SU-DHL-6 (cell line): Measurements from ENCODE around the gene NEAT1.

ENCODE experiments used
- EZH2phosphoT487 ChIP-seq: fragments of 200-600 bp; sonication (generic), shearing (Covaris generic); conservative IDR thresholded peaks from 2 replicates; pipeline ENCODE4 v1.6.1; 2018; ENCODE audit warnings: mild to moderate bottlenecking, antibody characterized with exemption, low read length, moderate library complexity, mixed read lengths
- TF ChIP-seq, protein P1 (sequence below): fragments of 200-600 bp; sonication (generic); IDR thresholded peaks from one replicate; pipeline ENCODE4 v1.5.1; 2017; ENCODE audit warnings: antibody characterized with exemption, mild to moderate bottlenecking, low read length, moderate library complexity; ENCODE audit not compliant: insufficient read depth, poor library complexity, severe bottlenecking

GRCh38 chr11:65390996-65391395 is 31.6 kb upstream of the NEAT1 start:
- TF ChIP-seq, protein P1, sequence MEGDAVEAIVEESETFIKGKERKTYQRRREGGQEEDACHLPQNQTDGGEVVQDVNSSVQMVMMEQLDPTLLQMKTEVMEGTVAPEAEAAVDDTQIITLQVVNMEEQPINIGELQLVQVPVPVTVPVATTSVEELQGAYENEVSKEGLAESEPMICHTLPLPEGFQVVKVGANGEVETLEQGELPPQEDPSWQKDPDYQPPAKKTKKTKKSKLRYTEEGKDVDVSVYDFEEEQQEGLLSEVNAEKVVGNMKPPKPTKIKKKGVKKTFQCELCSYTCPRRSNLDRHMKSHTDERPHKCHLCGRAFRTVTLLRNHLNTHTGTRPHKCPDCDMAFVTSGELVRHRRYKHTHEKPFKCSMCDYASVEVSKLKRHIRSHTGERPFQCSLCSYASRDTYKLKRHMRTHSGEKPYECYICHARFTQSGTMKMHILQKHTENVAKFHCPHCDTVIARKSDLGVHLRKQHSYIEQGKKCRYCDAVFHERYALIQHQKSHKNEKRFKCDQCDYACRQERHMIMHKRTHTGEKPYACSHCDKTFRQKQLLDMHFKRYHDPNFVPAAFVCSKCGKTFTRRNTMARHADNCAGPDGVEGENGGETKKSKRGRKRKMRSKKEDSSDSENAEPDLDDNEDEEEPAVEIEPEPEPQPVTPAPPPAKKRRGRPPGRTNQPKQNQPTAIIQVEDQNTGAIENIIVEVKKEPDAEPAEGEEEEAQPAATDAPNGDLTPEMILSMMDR = no peak
- TF ChIP-seq EZH2phosphoT487 = no peak
